HG03575 (cell line): ENCODE measurements around the gene CFAP157.
A peak's percentile ranks its signal among the peaks of the same experiment; 100 is the strongest.

Source experiments
- ATAC-seq: cut with Tn5 transposase; IDR thresholded peaks from one replicate; pipeline ENCODE4 v1.9.1; 2021; ENCODE audit not compliant: unreplicated experiment, insufficient number of reproducible peaks, low FRiP score; ENCODE audit errors: extremely low read depth

The CFAP157 gene

DNA sequence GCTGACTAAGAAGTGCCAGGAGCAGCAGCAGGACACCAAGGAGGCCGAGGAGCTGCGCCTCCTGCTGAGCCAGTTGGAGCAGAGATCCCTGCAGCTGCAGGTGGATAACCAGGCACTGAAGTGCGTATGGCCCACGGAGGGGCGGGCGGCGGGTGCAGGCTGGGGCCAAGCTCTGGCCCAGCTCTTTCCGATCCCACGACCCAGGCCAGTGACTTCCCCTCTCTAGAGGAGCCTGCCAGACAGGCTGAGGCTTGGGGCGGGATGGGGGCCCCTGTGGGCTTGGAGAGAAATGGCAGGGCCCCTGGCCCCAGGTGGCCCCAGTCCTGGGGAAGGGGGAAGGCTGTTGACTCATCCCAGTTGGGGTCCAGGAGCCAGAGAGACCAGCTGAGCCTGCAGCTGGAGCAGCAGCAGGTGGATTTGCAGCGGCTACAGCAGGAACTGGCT, 5.1 kb downstream of the CFAP157 start:
- ATAC-seq = no peak

DNA sequence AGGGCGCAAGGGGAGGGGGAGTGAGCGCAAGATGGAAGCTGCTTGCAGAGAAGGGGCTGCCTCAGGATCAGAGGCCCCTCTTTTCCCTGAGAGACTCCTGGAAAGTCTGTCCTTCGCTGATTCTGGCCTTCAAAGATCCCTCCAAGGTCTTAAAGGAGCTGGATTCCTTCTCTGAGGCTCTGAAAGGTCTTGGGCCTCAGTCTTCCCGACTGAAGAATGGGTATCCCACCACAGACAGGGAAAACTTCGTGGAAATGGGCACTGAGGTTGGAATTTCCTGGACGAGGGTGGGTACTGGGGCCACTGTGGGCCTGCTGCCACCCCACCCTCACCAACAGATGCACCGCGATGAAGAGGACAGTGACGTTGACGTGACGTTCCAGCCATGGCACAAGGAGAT, 5.6 kb downstream of the CFAP157 start:
- ATAC-seq = no peak

DNA sequence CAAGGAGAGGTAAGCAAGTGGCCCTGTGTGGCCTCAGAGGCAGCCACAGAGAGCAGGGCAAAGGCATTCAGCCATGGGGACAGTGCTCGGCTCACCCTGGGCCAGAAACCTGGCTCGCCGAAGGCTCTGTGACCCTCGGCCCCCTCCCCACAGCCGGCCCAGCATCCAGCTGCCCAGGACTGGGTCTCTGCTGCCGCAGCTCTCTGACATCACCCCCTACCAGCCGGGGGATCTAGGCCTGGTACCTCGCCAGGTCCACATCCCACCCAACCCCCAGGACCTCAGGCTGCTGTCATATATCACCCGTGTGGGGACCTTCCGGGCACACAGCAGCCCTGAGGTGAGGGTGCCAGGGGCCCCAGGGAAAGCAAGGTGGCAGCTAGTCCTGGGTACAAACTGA, 6.1 kb downstream of the CFAP157 start:
- no peak for ATAC-seq

DNA sequence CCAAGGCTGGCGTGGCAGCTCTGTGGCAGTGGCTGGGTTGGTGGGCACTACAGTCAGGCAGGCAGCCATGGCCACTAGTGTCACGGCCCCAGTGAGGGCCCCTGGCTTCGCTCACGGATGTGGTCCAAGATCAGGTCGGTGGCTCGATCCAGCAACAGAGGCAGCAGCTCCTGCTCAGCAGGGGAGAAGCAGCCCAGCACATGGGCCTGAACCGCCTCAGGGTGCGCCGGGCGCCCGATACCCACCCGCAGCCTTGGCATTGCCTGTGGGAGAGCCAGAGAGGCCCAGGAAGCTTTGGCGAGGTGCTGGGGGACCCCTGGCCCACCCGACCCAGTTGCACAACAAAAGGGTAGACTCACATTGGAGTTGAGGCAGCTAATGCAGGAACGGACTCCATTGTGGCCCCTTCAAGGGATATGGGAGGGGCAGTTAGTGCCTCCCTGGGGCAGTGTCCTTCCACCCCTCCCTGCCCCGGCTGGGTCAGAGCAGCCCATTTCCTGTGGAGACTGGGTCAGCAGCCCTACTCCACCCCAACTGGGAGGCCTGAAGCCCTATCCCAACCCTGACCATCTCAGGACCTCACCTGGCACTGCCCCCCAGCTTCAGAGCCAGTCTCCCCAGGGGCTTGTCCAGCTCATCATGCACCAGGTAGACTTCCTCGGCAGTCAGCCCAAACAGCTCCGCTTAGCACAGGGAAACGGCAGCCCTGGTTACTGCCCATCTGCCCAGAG, 7.4 kb downstream of the CFAP157 start:
- ATAC-seq = no peak

DNA sequence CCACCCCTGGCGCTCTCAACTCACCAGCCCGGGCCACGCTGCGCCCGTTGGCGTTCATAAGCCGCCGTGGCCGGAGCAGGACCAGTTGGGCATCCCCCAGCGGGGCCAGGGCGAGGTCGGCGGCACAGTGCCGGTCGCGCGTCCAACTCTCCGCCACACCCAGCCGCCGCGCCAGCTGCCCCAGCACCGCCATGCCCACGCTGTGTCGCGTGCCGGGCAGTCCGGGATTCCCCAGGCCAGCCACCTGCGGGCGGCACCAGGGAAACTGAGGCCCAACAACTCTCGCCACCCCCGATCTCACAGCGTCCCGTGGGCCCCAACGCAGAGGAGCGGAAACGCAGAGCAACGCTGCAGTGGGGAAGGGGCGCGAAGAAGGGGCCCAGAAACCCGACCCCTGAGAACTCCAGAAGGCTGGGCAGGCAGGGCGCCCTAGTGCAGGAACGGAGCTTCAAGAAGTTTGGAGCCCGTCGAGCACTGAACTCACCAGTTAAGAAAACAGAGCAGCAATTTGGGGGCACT, 8.2 kb downstream of the CFAP157 start:
- ATAC-seq = no peak

DNA sequence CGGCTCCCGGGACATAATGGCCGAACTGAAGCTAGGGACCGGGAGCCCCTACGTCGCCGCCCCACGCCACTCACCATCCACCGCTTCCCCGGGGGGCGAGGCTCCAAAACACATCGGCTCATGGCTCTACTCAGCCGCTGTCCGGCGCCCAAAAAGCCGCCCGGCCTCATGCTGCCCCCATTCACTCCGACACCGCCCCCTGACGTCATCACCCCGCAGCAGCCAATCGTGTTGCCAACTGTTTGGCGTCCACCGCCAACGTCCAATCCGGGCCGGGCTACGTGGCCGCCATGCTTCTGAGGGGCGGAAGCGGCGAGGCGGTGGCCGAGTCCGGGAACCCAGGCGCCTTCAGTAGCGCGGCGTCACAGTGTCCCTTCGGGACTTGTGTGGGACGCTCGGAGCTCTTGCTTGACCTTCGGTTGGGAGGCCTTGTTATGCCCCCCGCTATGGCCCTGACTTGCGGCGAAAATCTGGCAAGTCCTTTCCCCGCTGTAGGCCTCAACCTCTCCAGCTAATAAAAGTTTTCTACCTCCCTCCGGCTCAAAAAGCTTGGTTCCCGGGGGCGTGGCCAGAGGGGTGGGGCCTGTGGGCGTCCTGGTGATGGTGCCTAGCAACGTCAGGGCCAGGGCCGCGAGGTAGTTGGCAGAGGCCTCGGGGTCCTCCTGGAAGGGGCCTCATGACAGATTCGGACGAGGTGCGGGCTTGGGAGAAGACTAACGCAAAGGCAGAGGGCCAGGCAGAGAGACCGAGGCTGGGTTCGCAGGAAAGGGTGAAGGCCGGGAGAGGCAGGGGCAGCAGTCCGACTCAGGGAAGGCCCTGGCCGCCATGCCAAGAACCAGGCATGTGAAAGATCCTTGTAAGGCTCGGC, 8.9 kb downstream of the CFAP157 start, which contains the start of the genes PTRH1 and TTC16:
TSS of gene PTRH1 (minus strand) at position 194 of the 868 bp plus-strand sequence. CDS start at position 170, 24 bp downstream.
TSS of gene TTC16 (plus strand) at position 610 of the 868 bp plus-strand sequence. CDS start at position 677, 67 bp downstream.
- ATAC-seq = peak; percentile 48

DNA sequence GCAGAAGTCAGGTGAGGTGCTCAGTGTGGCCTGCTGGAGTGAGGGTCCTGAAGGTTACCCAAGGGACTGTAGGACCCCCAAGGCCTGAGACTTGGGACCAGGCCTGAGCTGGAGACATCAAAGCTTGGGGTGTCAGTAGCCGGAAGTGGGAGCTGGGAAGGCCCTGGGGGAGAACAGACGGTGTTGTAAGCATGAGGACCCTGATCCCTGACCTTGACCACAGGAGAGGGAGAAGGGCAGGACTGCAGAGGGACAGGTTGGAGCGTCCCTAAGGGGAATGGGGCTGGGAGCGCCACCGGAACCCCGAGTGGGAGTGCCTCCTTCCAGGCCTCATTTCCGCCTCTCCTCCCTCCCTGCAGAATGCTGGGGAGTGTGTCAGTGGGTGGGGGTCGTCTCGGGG, 9.6 kb downstream of the CFAP157 start:
- ATAC-seq = no peak

DNA sequence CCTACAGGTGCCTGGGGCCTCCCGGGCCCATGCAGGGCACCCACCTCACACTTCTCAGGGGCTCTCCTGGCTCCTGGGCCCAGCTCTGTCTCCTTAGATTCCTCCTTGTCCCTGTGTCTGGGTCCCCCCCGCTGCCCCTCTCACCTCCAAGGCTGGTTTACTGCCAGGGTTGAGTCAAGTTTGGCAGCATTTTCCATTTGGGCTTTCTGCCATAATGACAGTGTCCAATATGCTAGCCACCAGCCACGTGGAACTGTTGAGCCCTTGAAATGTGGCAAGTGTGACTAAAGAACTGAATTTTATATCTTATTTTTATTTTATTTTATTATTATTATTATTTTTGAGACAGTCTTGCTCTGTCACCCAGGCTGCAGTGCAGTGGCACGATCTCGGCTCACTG, 11.0 kb downstream of the CFAP157 start:
- ATAC-seq = no peak

DNA sequence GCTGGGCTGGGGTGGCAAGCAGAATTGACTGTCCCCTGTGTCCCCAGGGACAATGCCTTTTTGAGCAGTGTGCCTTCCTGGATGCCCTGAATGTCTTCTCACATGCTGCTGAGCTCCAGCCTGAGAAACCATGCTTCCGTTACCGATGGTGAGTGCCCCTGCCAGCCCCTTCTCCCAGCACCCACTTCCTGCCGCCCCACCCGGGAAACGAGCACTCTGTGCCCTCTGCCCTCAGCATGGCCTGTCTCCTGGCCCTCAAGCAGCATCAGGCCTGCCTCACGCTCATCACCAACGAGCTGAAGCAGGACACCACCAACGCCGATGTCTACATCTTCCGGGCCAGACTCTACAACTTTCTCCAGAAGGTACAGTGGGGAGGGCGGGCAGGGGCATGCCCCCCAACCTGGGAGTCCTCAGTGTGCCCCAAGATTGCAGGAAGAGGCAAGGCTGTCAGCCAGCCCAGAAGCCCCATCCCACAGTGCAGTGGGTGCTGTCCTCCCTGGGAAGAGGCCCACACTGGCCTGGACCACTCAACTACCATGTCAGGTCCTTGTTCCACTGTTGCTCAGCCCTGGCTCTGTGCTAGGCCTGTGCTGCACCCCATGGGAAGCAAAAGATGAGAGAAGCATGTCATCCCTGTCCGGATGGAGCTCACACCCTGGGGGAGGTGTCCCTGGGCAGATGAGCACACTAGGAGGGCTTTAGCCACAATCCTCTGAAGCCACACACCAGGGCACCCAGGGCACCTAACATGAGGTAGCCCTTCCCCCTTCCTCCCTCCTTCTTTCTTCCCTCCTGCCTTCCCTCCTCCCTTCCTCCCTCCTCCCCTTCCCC, 13.5 kb downstream of the CFAP157 start:
- no peak for ATAC-seq

DNA sequence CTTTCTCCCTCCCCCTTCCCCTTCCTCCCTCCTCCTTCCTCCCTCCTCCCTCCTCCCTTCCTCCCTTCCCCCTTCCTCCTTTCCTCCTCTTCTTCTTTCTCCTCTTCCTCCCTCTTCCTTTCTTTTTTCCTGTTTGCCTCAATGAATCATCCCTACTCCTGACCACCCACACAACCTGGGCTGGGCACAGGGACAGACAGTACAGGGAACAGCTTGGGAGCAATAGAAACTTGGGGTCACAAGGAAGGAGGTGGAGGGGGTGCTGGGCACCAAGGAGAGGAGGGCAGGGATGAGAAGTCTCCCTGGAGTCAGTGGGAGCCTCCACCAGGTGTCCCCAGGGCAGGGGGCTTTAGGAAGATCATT, 14.1 kb downstream of the CFAP157 start:
- no peak for ATAC-seq

DNA sequence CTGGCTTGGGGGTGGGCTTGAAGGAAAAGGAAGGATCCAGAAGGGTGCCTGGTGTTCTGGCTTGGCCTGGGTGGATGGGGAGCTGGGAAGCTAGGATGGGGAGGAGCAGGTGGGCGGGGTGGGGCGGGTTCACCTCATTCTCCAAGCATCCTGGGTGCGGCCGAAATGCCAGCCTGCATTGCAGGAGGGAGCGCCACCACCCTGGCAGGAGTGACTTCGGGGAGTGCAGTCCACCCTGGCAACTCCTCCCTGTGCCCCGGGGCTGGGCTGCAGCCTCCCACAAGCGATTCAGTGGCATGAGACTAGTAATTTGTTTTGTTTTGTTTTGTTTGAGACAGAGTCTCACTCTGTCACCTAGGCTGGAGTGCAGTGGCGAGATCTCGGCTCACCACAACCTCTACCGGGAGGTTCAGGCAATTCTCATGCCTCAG, 14.6 kb downstream of the CFAP157 start:
- no peak for ATAC-seq

DNA sequence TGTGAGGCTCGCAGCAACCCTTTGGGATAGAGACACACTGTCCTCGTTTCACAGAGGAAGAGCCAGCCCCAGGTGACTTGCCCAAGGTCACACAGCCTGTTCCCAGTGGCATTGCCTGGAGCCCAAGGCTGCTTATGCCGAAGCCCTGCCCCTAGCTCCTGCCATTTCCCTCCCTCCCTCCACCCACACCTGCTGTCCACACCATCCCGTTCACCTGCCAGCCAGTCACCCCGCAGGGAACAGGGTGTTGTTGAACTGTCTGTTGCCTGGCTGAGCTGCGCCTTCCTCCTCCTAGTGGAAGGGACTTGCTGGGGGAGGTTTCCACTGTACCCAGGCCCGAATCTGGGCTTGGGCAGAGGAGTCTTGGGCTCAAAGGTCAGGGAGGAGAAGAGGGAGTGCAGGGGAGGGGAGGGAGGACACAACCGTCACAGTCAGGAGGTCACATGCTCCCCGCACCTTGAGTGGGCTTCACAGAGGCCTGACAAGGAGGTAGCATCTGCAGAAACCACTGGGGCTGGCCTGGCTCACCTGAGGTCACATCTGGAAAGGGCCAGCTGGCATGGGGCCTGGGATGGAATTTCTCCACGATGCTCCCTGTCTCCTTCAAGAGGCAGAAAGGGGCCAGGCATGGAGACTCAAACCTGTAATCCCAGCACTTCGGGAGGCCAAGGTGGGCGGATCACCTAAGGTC, 15.4 kb downstream of the CFAP157 start:
- ATAC-seq = no peak

DNA sequence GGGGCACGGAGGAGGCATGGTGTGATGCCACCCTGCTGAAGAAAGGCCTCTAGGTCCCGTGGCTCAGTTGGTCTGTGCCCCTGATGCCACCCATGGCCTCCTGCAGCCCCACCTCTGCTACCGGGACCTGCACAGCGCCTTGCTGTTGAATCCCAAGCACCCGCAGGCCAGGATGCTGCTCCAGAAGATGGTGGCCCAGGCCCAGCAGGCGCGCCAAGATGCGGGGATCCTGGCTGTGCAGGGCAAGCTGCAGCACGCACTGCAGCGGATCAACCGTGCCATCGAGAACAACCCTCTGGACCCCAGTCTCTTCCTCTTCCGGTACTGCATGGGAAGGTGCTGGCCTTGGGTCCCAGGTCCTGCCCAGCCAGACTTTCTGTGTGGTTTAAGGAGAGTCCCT, 16.2 kb downstream of the CFAP157 start:
- no peak for ATAC-seq

DNA sequence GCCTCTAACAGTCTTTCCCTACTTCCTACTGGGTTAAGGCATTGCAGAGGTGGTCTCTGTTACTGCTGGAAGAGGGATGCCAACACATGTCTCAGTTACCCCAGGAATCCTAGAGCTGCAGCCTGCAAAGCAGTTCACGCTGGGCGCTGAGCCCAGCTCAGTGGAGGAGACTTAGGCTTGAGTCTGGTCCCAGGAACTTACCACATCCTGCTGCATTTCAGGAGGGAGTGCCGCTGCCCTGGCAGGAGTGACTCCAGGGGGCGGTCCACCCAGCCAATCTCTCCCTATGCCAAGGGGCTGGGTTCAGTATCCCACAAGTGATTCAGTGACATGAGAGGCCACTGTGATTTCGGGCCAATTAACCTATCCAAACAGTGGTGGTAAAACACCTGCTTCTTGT, 16.7 kb downstream of the CFAP157 start:
- ATAC-seq = no peak

DNA sequence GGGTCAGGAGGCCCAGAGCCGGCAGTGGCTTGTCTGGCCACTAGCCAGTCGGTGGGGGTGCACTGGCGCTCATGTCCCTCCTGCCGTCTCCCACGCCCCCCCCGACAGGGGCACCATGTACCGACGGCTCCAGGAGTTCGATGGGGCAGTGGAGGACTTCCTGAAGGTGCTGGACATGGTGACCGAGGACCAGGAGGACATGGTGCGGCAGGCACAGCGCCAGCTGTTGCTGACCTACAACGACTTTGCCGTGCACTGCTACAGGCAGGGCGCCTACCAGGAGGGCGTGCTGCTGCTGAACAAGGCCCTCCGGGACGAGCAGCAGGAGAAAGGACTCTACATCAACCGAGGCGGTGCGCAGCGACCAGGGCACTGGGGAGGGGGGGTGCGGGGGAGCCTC, 17.2 kb downstream of the CFAP157 start:
- ATAC-seq = no peak

DNA sequence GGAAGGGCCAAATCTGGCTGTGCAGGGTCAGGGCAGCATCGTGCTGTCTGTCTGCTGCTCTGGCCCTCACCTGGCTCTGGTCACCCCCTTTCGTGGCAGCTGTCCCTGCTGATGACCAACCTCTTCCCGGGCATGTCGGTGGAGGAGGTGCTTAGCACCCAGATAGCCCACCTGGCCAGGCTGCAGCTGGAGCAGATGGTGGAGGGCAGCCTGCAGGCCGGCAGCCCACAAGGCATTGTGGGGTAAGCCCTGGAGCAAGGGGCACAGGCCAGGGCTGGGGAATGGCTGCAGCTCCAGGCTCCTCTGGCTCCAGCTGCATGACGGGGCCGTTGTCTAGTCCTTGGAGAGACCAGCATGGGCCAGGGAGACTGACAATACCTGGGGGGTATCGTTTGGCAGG, 20.1 kb downstream of the CFAP157 start:
- no peak for ATAC-seq

DNA sequence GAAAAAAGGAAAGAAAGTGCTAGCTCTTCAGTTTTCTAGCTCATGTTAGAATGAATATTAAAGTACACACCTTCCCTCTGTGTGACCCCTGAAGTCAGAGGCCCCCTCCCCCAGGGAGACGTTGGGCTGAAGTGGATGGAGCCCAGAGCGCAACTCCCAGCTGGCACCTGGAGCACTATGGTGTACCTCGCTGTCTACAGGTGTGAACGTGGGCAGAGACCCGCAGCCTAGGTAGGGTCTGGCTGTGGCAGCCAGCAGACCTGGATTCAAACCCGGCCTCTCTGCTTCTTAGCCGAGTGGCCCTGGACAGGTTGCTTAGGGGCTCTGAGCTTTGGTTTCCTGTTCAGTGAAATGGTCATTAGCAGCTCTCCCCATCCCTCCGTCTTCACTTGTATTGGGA, 22.0 kb downstream of the CFAP157 start:
- no peak for ATAC-seq

DNA sequence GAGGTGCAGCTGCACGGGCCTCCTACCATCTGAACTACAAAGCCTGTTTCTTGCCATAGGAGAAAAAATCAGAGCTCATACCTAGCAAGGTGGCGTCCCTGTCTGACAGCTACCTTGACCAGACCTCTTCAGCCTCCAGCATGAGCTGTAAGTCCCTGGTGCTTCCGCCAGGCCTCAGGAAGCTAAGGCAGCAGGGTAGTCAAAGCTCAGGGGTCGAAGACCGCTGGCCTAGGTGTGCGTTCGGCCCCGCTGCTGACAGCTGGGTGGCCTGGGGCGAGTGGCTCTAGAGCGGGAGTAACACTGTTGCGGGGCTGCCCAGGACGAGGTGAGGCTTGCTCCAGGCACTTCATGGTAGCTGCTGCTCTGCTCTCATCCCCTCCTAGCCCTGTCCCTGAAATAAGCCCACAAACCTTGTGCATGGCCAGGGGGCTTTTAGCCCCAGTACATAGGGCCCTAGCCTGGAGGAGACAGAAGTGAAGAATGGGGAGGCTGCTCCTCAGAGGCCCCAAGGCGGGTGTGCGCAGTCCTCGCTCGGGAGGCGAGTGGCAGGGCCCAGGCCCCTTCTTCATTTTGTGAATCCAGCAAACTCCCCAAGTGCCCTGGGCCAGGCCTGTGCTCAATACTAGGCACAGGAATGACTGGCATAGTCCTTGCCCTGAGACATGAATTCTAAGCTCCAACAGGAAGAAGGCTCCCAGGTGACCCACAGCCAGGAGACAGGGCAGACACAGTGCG, 22.9 kb downstream of the CFAP157 start:
- ATAC-seq = no peak
